C4-2B (cell line): ENCODE data around the gene MBTD1.

Experiments
- H3K27ac ChIP-seq: fragments of 450-650 bp; 2 replicates; pipeline ENCODE4 v1.5.1; 2017
- CTCF ChIP-seq: fragments of 450-650 bp; conservative IDR thresholded peaks from 2 replicates; pipeline ENCODE4 v1.5.1; 2017; ENCODE audit warnings: mild to moderate bottlenecking
- ZFX ChIP-seq: fragments of 450-650 bp; IDR thresholded peaks from 2 replicates; pipeline ENCODE4 v1.6.1; 2017

The MBTD1 gene

GRCh38 chr17:51135956-51136355 lies 123.9 kb downstream of the MBTD1 start:
- TF ChIP-seq ZFX (no peak), CTCF (no peak)

GRCh38 chr17:51133365-51133764 lies 126.5 kb downstream of the MBTD1 start:
- no peak overlapping the region for H3K27ac ChIP-seq
- TF ChIP-seq ZFX = no peak

More at GRCh38 chr17:51135956-51136355, 123.9 kb downstream of the MBTD1 start:
- no peak overlapping the region for H3K27ac ChIP-seq

- H3K27ac ChIP-seq = no peak overlapping the region
Measured at GRCh38 chr17:51132964-51133319, 126.9 kb downstream of the MBTD1 start.

GRCh38 chr17:51128076-51128475 lies 131.8 kb downstream of the MBTD1 start:
- no peak overlapping the region for H3K27ac ChIP-seq
- TF ChIP-seq CTCF = no peak
- TF ChIP-seq ZFX = no peak

More at GRCh38 chr17:51132964-51133319, 126.9 kb downstream of the MBTD1 start:
- TF ChIP-seq CTCF (no peak), ZFX (no peak)
